Measurements from ENCODE around the gene BGN.

BGN gene

DNA sequence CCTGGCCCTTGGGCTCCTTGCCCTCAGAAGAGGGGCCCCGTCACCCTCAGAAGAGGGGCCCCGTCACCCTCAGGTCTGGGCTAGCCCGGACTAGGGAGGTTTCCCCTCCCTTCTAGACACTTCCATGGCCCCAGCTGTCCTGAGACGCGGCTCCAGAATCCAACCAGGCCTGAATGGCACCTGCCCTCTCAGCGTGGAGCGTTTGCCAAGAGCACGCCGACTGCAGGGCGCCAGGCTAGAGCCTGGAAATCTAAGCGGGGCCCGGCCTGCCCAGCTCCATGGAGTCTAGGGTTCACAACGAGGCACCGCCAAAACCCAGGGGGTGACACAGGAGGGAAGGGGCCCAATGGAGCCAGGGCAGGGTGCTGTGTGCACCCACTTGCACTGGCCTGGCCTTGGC lies 14.8 kb downstream of the BGN start:
- no peak overlapping the region for H3K27ac ChIP-seq
- TF ChIP-seq ZFX (IDR thresholded peaks at IDR 0.05) (no peak), CTCF (conservative IDR thresholded peaks at IDR 0.05) (no peak)

GRCh38 chrX:153510383-153510782 lies 15.6 kb downstream of the BGN start:
- no peak for TF ChIP-seq CTCF (conservative IDR thresholded peaks at IDR 0.05)
- TF ChIP-seq ZFX (IDR thresholded peaks at IDR 0.05), result no peak
- H3K27ac ChIP-seq, result no peak overlapping the region

DNA sequence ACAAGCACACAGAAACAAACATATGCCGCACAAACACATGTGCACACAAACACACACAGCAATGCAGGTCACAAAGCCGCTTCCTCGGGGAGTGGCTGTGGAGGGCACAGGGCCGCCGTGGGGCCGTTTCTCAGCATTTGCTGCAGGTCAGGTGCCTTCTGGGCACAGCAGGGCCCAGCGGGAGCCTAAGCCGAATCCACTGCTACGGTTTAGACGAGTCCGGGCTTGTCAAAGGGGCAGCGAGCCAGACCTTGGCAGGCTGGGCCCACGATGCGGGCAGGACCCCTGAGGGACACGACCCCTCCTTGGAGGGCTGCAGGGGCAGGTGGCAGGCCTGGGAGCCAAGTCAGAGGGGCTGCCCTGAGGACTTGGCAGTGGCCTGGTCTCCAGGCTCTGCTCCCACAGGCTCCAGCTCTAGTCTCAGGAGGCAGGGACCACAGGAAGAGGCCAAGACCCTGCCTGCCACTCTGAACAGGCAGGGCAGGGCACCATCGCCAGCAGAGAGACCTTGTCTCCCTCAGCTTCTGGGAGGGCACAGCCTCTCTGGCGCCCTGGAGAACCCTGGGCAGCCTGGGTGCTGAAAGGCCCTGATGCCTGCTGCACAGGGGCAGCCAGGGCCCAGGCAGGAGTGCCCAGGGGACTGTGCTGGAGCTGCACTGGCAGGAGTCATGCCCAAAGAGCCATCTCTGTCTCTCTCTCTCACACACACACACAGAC lies 17.2 kb downstream of the BGN start:
- TF ChIP-seq ZFX (IDR thresholded peaks at IDR 0.05) (no peak), CTCF (conservative IDR thresholded peaks at IDR 0.05) (no peak)
- H3K27ac ChIP-seq, result no peak overlapping the region

- TF ChIP-seq ZFX (IDR thresholded peaks at IDR 0.05) (no peak), CTCF (conservative IDR thresholded peaks at IDR 0.05) (no peak)
Observed at GRCh38 chrX:153512501-153512893, 17.7 kb downstream of the BGN start.

GRCh38 chrX:153513265-153513664 lies 18.5 kb downstream of the BGN start:
- no peak for TF ChIP-seq ZFX (IDR thresholded peaks at IDR 0.05)
- no peak for TF ChIP-seq CTCF (conservative IDR thresholded peaks at IDR 0.05)

More at GRCh38 chrX:153512501-153512893, 17.7 kb downstream of the BGN start:
- no peak overlapping the region for H3K27ac ChIP-seq

GRCh38 chrX:153514259-153514658 lies 19.5 kb downstream of the BGN start:
- TF ChIP-seq CTCF (conservative IDR thresholded peaks at IDR 0.05) (no peak), ZFX (IDR thresholded peaks at IDR 0.05) (no peak)
- no peak overlapping the region for H3K27ac ChIP-seq

More at GRCh38 chrX:153513265-153513664, 18.5 kb downstream of the BGN start:
- no peak overlapping the region for H3K27ac ChIP-seq

DNA sequence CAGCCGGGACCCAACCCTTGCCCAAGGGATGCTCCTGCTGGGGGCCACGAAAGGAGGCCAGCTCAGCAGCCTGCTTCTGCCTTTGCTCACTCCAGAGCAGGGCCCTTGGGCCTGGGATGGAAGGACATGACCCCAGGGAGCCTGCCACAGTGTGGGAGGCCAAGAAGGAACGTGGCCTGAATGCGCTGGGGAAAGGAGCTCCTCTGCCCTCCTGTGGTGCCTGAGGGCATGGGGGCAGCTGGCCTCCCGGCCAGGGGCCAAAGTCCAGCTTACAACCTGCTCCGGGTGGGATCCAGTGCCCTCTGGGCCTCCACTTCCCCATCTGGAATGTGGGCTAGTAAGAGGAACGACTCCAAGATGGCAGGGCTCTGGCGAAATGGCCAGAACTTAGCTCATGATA lies 20.7 kb downstream of the BGN start:
- H3K27ac ChIP-seq, result no peak overlapping the region
- TF ChIP-seq ZFX (IDR thresholded peaks at IDR 0.05) (no peak), CTCF (conservative IDR thresholded peaks at IDR 0.05) (no peak)
